Tongue (tissue), 2 donors: ENCODE measurements around the gene PEX16. TPM values are rescaled to one million over a fixed set of nuclear protein-coding genes. Genes with fewer than 3 reads are reported as not detected.

Experiments used
- DNase-seq: peaks from one replicate; pipeline ENCODE4 v3.0.0-alpha.2; 2015
- total RNA-seq: library from RNA; depleted of rRNA; stranded (reverse); fragments of >200 nt; gene quantifications from one replicate; pipeline ENCODE4 v1.2.3, GENCODE V29; 2014

The PEX16 gene
- total RNA-seq, 1 donor from 2014 or later: 8.0 TPM

- DNase-seq: no peak
These were observed 13.4 kb upstream of the PEX16 start for GRCh38 chr11:45930951-45931570.

- no peak for DNase-seq
These were observed 12.5 kb upstream of the PEX16 start for GRCh38 chr11:45930031-45930794.

DNA sequence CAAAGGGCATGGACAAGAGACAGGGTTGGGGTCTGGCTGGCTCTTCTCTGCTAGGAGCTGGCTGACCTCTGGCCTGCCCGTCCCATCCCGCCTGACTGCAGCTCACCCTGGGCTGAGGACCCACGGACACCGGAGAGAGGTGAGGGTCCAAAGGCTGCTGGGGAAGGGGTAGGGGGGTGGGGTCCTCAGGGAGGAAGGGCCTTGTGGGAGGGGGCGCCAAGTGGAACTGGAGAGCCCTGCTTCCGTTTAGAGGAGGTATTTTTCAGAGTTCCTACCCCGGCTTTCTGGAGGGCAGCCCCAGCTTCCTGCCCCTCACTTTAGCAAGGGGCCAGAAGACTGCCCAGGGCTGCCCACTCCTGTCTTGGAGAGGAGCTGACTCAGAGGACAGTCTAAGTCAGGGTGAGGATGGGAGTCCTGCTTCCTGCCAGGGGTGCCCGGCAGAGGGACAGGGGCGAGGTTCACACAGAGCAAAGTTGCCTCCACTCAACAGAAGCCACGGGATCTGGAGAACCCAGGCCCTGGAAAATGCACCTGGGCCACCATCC, 11.9 kb upstream of the PEX16 start:
- no peak for DNase-seq

GRCh38 chr11:45928535-45929215, 11.0 kb upstream of the PEX16 start:
- no peak for DNase-seq

- DNase-seq: no peak
These were observed 10.2 kb upstream of the PEX16 start for GRCh38 chr11:45927684-45928413.

GRCh38 chr11:45927332-45927683, 9.6 kb upstream of the PEX16 start:
- DNase-seq: no peak

- DNase-seq: no peak
These were observed 9.1 kb upstream of the PEX16 start for GRCh38 chr11:45926536-45927331.

DNA sequence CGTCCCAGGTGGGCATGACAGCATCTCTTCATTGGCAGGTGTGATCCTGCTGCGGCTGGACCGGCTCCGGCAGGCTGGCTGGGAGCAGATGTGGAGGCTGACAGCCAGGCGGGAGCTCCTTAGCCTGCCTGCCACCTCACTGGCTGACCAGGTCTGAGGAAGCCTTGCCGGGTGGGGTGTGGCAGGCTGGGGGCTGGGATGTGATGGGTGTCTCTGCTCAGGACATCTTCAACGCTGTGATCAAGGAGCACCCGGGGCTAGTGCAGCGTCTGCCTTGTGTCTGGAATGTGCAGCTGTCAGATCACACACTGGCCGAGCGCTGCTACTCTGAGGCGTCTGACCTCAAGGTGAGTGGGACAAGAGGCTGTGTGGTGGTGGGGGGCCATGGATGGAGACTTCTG, 8.3 kb upstream of the PEX16 start:
- DNase-seq: no peak

DNA sequence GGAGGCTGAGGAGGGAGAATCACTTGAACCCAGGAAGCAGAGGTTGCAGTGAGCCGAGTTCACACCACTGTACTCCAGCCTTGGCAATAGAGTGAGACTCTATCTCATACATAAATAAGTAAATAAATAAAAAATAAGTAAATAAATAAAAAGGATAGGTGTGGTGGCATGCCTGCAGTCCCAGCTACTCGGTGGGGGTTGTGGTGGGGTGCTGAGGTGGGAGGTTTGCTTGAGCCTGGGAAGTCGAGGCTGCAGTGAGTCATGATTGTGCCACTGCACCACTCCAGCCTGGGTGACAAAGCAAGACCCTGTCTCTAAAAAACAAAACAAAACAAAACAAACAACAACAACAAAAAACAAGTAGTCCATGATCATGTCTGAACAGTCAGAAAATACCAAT, 7.9 kb upstream of the PEX16 start:
- no peak for DNase-seq

GRCh38 chr11:45924927-45925326, 7.2 kb upstream of the PEX16 start:
- no peak for DNase-seq

DNA sequence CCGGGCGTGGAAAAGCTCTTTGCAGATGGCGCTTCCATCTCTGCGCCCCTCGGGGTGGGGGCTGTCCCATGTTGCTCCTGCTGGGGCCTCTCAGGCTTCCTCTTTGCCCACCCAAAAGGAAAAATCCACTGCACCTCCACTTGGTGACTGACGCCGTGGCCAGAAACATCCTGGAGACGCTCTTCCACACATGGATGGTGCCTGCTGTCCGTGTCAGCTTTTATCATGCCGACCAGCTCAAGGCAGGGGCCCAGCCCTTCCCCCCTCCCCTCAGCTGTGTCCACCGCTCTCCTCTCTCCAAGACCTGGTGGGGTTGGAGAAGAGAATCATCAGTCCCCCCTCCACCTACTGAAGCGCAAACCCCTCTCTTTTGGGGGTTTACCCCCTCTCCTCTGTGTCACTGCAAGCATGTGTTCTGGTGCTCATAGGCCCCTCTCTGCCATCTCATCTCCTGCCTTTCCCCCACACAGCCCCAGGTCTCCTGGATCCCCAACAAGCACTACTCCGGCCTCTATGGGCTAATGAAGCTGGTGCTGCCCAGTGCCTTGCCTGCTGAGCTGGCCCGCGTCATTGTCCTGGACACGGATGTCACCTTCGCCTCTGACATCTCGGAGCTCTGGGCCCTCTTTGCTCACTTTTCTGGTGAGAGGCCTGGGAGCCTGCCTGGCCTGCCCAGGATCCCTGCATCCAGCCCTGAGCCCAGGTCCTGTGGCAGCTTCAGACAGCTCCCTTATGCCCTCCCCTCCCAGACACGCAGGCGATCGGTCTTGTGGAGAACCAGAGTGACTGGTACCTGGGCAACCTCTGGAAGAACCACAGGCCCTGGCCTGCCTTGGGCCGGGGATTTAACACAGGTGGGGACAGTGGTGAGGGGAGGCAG, 6.6 kb upstream of the PEX16 start:
- no peak for DNase-seq

GRCh38 chr11:45922425-45923082, 4.9 kb upstream of the PEX16 start, which contains the start of gene LARGE2:
Gene LARGE2 (plus strand): TSS chr11:45922656. CDS start chr11:45922883, 227 bp downstream.
- DNase-seq: no peak

GRCh38 chr11:45921561-45922424, 4.1 kb upstream of the PEX16 start:
- peak; percentile 51 for DNase-seq

DNA sequence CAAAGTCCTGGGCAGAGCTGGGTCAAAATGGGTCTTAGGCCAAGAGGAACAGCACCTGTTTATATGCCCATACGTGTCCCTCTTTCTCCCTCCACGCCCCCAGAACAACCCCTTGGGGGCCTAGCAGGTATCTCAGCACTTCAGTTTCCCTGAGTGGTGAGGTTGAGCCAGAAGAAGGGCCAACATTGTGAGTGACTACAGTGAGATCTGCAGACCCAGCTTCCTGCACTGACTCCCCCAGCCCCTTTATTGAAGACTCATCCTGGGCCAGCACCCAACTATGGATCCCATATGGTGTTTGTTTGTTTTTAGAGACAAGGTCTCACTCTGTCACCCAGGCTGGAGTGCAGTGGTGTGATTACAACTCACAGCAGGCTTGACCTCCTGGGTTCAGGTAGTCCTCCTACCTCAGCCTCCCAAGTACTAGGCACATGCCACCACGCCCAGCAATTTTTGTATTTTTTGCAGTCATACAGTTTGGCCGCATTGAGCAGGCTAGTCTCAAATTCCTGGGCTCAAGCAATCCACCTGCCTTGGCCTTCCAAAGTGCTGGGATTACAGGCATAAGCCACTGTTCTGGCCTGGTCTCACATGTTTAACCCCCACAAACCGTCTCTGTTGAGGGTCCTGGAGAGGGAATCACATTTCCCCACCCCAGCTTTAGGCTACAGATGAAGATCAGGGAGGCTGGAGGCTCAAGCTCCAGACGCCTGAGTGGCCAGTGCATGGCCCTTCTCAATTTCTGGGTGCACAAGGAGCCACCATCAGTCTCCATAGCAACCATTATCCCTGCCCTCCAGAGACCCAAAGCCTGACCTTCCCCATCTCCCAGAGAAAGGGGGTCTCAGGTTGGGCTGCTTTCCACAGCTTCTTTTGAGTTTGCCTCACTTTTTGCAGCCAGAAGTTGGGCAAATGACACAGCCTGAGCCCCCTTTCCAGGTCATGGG, 3.1 kb upstream of the PEX16 start:
- no peak for DNase-seq

DNA sequence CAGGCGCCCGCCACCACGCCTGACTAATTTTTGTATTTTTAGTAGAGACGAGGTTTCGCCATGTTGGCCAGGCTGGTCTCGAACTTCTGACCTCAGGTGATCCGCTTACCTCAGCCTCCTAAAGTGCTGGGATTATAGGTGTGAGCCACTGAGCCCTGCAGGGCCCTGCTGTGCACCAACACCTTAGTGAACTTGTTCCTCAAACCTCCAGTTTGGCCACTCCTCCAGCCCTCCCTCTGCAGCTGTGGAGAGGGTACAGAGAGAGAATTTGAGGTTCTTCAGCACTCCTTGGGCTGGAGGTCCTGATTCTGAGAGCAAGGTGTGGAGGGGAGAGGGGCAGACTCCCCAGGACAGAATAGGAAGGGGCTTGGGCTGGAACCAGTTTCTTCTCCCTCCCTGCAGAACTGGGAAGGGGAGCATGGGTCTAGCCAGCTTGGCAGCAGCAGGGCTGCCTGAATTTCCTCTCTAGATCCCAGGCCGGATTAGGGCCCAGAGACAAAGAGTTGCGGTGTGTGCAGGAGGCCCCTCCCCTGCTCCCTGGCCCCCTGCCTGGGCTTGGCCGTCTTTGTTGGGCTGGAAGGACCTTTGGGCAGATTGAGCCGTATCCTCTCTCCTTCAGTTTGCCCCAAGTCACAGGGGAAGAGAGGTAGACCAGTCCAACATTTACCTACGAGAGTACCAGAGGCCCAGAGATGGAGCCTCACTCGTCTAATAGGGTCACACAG, 2.3 kb upstream of the PEX16 start:
- DNase-seq: no peak

DNA sequence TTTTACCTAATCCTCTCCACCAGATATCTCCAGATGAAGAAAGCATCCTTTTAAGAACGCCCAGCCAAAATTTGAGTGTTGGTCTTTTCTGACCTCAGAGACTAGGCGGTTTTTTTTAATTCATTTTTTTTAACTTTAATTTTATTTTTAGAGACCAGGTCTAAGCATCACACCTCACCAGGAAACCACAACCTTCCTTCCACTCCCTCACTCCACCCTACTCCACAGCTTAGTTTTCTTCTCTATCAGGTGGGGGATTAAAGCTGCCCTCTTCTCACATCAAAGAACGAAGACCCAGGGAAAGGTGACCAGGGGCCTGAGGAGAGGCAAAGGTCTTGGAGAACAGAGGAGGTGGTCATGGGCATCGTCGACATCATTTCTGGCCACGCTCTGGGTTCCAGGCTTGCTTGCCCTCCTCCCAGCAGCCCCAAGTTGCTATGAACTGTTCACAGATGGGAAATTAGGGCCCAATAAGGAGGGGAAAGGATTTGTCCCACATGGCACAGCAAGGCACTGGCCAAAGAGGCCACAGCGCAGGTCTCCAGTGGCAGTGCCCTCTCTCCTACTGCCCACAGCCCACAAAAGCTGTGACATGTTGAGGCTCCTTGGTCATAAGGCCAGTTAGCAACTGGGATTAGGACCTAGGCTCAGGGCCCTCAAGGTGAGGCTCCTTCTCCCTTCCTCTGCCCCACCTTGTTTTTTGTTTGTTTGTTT, 1.4 kb upstream of the PEX16 start:
- no peak for DNase-seq
